Tibial artery (tissue), 4 donors: ENCODE data around the gene KRT82.

Source experiments
- DNase-seq, 2 donors: peaks; one replicate each; pipeline ENCODE4 v3.0.0-alpha.2; 2019
- H3K27ac ChIP-seq, 2 donors: fragments of 200-600 bp; sonication (generic) in 1 of 2; 1 replicate in 1 of 2; 2 replicates in 1 of 2; pipeline ENCODE4 v1.5.1; 2018 to 2019; ENCODE audit warnings: mild to moderate bottlenecking in 1 of 2
- H3K27me3 ChIP-seq, 2 donors: fragments of 200-600 bp; sonication (generic) in 1 of 2; one replicate each; pipeline versions ENCODE4 v1.5.1 to v1.6.0; 2016 to 2019
- H3K36me3 ChIP-seq, 3 donors: fragments of 200-600 bp; sonication (generic) in 2 of 3; one replicate each; pipeline ENCODE4 v1.5.1; 2016 to 2019; ENCODE audit warnings: mild to moderate bottlenecking in 2 of 3
- H3K4me1 ChIP-seq, 4 donors: fragments of 200-600 bp; sonication (generic) in 2 of 4; 1 replicate in 3 of 4; 2 replicates in 1 of 4; pipeline ENCODE4 v1.5.1; 2016 to 2019
- H3K4me3 ChIP-seq, 2 donors: fragments of 200-600 bp; sonication (generic) in 1 of 2; 1 replicate in 1 of 2; 2 replicates in 1 of 2; pipeline ENCODE4 v1.5.1; 2018 to 2019; ENCODE audit warnings: mild to moderate bottlenecking in 2 of 2
- H3K9me3 ChIP-seq, 3 donors: fragments of 200-600 bp; sonication (generic) in 1 of 3; one replicate each; pipeline ENCODE4 v1.5.1; 2016 to 2019
- CTCF ChIP-seq, 2 experiments: fragments of 200-600 bp in 1 of 2; fragments of 450-650 bp in 1 of 2; IDR thresholded peaks; one replicate each; pipeline ENCODE4 v1.5.1; 2017 to 2019; ENCODE audit warnings: antibody characterized with exemption in 2 of 2, mild to moderate bottlenecking in 1 of 2, moderate library complexity in 1 of 2
- intact Hi-C: fragments of 100-400 bp; cut with DNase I; formaldehyde crosslinking; loops from one replicate; pipeline ENCODE4 v1.15.0; 2023; ENCODE audit warnings: low total_unique reads

Gene KRT82

GRCh38 chr12:52434081-52434733 is 28.1 kb upstream of the KRT82 start, which contains the start of gene KRT75:
TSS of gene KRT75 (minus strand) at chr12:52434371. CDS start at chr12:52434304, 67 bp downstream.
- peaks cover 0 to 39% of the 10 kb centered on the region in 2 donors for H3K27me3 ChIP-seq
- no peaks in the 10 kb centered on the region for H3K4me1 ChIP-seq
- H3K27ac ChIP-seq: no peak within 1 kb of the TSS
- intact Hi-C loops: no loop called here
- H3K9me3 ChIP-seq: no peaks in the 10 kb centered on the region
- no peak for DNase-seq
- no peak for TF ChIP-seq CTCF (IDR thresholded peaks at IDR 0.05)
- H3K36me3 ChIP-seq: no peaks in the 10 kb centered on the region
- H3K4me3 ChIP-seq: no peak within 1 kb of the TSS

- H3K27me3 ChIP-seq: peaks cover 0 to 35% of the 10 kb centered on the region in 2 donors
- DNase-seq: no peak
- no peaks in the 10 kb centered on the region for H3K36me3 ChIP-seq
- H3K27ac ChIP-seq: no peak overlapping the region
- intact Hi-C loops: no loop called here
- no peak for TF ChIP-seq CTCF (IDR thresholded peaks at IDR 0.05)
- no peak overlapping the region for H3K4me3 ChIP-seq
- no peaks in the 10 kb centered on the region for H3K4me1 ChIP-seq
- no peaks in the 10 kb centered on the region for H3K9me3 ChIP-seq
Observed at GRCh38 chr12:52433501-52434080, 27.5 kb upstream of the KRT82 start.

- Histone ChIP-seq H3K27me3 (peaks cover 0 to 28% of the 10 kb centered on the region in 2 donors), H3K4me3 (no peak overlapping the region), H3K4me1 (no peaks in the 10 kb centered on the region), H3K36me3 (no peaks in the 10 kb centered on the region), H3K9me3 (no peaks in the 10 kb centered on the region), H3K27ac (no peak overlapping the region)
- intact Hi-C loops: no loop called here
- no peak for DNase-seq
- no peak for TF ChIP-seq CTCF (IDR thresholded peaks at IDR 0.05)
Observed at GRCh38 chr12:52432559-52433207, 26.5 kb upstream of the KRT82 start.

- H3K27me3 ChIP-seq: peaks cover 0 to 13% of the 10 kb centered on the region in 2 donors
- peaks cover 0 to 8% (median 0%) of the 10 kb centered on the region in 4 donors for H3K4me1 ChIP-seq
- no peaks in the 10 kb centered on the region for H3K9me3 ChIP-seq
- no peak overlapping the region for H3K4me3 ChIP-seq
- no peak for TF ChIP-seq CTCF (IDR thresholded peaks at IDR 0.05)
- H3K36me3 ChIP-seq: no peaks in the 10 kb centered on the region
- intact Hi-C loops: no loop called here
- no peak for DNase-seq
- no peak overlapping the region for H3K27ac ChIP-seq
Observed at GRCh38 chr12:52428121-52428520, 22.0 kb upstream of the KRT82 start.

- TF ChIP-seq CTCF (IDR thresholded peaks at IDR 0.05): no peak
- DNase-seq: no peak
- H3K4me3 ChIP-seq: no peak overlapping the region
- no peak overlapping the region for H3K27ac ChIP-seq
- peaks cover 0 to 8% (median 0%) of the 10 kb centered on the region in 4 donors for H3K4me1 ChIP-seq
- H3K27me3 ChIP-seq: peaks cover 0 to 9% of the 10 kb centered on the region in 2 donors
- H3K36me3 ChIP-seq: no peaks in the 10 kb centered on the region
- intact Hi-C loops: no loop called here
- no peaks in the 10 kb centered on the region for H3K9me3 ChIP-seq
Observed at GRCh38 chr12:52427083-52427482, 20.9 kb upstream of the KRT82 start.
